Caco-2 (cell line): ENCODE measurements around the gene ATAD3A. TPM values are rescaled to one million over a fixed set of nuclear protein-coding genes. Genes with fewer than 3 reads are reported as not detected.
"Not testable (repeated sequence)": the region's sequence is repeated elsewhere in the genome, so short reads cannot be mapped to it uniquely, and the experiment has no call there.

Experiments
- BruUV-seq: library from RNA; stranded (reverse); fragments of 400-500 nt; replicated peaks from 2 replicates; lab custom pipeline; 2021; lab: Mats Ljungman, UMichigan
- CTCF ChIA-PET: fragments of 300-600 bp; sonication (Branson Sonifier 250); formaldehyde crosslinking; loops from one replicate; lab custom pipeline; 2022; ENCODE audit warnings: antibody characterized with exemption; lab: Charles Lee
- POLR2A ChIA-PET: fragments of 300-600 bp; sonication (Branson Sonifier 250); formaldehyde crosslinking; loops from one replicate; lab custom pipeline; 2022; ENCODE audit warnings: antibody characterized with exemption; lab: Charles Lee
- DNase-seq, 2 experiments: peaks; one replicate each; pipeline versions ENCODE4 v3.0.0 to v3.0.0-alpha.2; 2020 to 2022
- H3K27me3 ChIP-seq: replicated peaks from 2 replicates; pipeline ENCODE4 v1.6.0; 2011; ENCODE audit warnings: low read length; ENCODE audit not compliant: control insufficient read depth, insufficient read depth
- H3K36me3 ChIP-seq: 2 replicates; pipeline ENCODE4 v1.5.1; 2011; ENCODE audit warnings: low read length; ENCODE audit not compliant: control insufficient read depth, insufficient read depth
- H3K4me1 ChIP-seq: fragments of 250-450 bp; sonication (Bioruptor Pico); 2 replicates; pipeline ENCODE4 v1.5.1; 2020; ENCODE audit warnings: mild to moderate bottlenecking
- H3K4me3 ChIP-seq: 2 replicates; pipeline ENCODE4 v1.5.1; 2011; ENCODE audit warnings: low read depth, mild to moderate bottlenecking, control low read depth, low read length
- H3K9me3 ChIP-seq: fragments of 250-450 bp; sonication (Bioruptor Pico); 2 replicates; pipeline ENCODE4 v1.5.1; 2020; ENCODE audit warnings: mild to moderate bottlenecking, moderate library complexity
- H3K27ac Mint-ChIP-seq: one replicate; pipeline ENCODE4 v1.8.0; 2022; ENCODE audit warnings: mixed read lengths; ENCODE audit not compliant: unreplicated experiment
- H3K27me3 Mint-ChIP-seq: one replicate; pipeline ENCODE4 v1.8.0; 2022; ENCODE audit warnings: mixed read lengths; ENCODE audit not compliant: insufficient read depth, unreplicated experiment
- H3K36me3 Mint-ChIP-seq: one replicate; pipeline ENCODE4 v1.8.0; 2022; ENCODE audit warnings: mild to moderate bottlenecking, mixed read lengths; ENCODE audit not compliant: insufficient read depth, unreplicated experiment
- H3K4me1 Mint-ChIP-seq: one replicate; pipeline ENCODE4 v1.8.0; 2022; ENCODE audit warnings: low read depth, mixed read lengths; ENCODE audit not compliant: unreplicated experiment
- H3K4me3 Mint-ChIP-seq: one replicate; pipeline ENCODE4 v1.8.0; 2022; ENCODE audit warnings: mild to moderate bottlenecking, moderate library complexity, mixed read lengths; ENCODE audit not compliant: unreplicated experiment
- H3K9me3 Mint-ChIP-seq: one replicate; pipeline ENCODE4 v1.8.0; 2022; ENCODE audit warnings: mixed read lengths; ENCODE audit not compliant: unreplicated experiment
- intact Hi-C: fragments of 100-400 bp; cut with micrococcal nuclease; formaldehyde crosslinking; loops from one replicate; pipeline ENCODE4 v1.10.0; 2022; ENCODE audit not compliant: unreplicated experiment
- total RNA-seq: library from RNA; stranded (reverse); gene quantifications from 2 replicates; pipeline ENCODE4 v1.2.3, GENCODE V29; 2022
- TF ChIP-seq, protein P1 (sequence below), 2 experiments: fragments of 200-600 bp in 1 of 2; IDR thresholded peaks; 1 replicate in 1 of 2; 2 replicates in 1 of 2; pipeline versions ENCODE4 v1.5.1 to v1.8.0; 2011 to 2022; ENCODE audit warnings: antibody characterized with exemption in 1 of 2, control low read depth in 1 of 2, inconsistent platforms in 1 of 2, low read depth in 1 of 2, low read length in 1 of 2, mild to moderate bottlenecking in 1 of 2, moderate library complexity in 1 of 2; ENCODE audit not compliant: insufficient read depth in 1 of 2, severe bottlenecking in 1 of 2, unreplicated experiment in 1 of 2

ATAD3A gene
- total RNA-seq, 1 experiment from 2014 or later, result 58.6 TPM

- H3K27me3 Mint-ChIP-seq, H3K9me3 ChIP-seq, H3K4me1 ChIP-seq, H3K4me1 Mint-ChIP-seq, H3K9me3 Mint-ChIP-seq, H3K27me3 ChIP-seq, H3K36me3 ChIP-seq: not testable (repeated sequence)
- peak overlapping the region; percentile 25 for H3K4me3 ChIP-seq
- Mint-ChIP-seq H3K27ac (peak overlapping the region; percentile 88), H3K4me3 (peak overlapping the region; percentile 87), H3K36me3 (peaks cover 13% of the 10 kb centered on the region)
- ChIA-PET POLR2A (interaction anchor here (0.6 to 1.0 kb wide), 3 partner anchors 64 to 213 kb away, joined by 3 to 6 read pairs (median 3); partner anchors contain the start of gene CCNL2), CTCF (interaction anchor here (0.6 to 1.2 kb wide), 4 partner anchors 85 to 274 kb away, joined by 3 to 4 read pairs (median 4); no protein-coding TSS in a partner anchor)
- TF ChIP-seq, protein P1, sequence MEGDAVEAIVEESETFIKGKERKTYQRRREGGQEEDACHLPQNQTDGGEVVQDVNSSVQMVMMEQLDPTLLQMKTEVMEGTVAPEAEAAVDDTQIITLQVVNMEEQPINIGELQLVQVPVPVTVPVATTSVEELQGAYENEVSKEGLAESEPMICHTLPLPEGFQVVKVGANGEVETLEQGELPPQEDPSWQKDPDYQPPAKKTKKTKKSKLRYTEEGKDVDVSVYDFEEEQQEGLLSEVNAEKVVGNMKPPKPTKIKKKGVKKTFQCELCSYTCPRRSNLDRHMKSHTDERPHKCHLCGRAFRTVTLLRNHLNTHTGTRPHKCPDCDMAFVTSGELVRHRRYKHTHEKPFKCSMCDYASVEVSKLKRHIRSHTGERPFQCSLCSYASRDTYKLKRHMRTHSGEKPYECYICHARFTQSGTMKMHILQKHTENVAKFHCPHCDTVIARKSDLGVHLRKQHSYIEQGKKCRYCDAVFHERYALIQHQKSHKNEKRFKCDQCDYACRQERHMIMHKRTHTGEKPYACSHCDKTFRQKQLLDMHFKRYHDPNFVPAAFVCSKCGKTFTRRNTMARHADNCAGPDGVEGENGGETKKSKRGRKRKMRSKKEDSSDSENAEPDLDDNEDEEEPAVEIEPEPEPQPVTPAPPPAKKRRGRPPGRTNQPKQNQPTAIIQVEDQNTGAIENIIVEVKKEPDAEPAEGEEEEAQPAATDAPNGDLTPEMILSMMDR (IDR thresholded peaks at IDR 0.05; ENCODE audit: insufficient read depth in 1 of 2, low read depth in 1 of 2, low read length in 1 of 2, severe bottlenecking in 1 of 2, unreplicated experiment in 1 of 2), result peak in 1 of 2 experiments; percentile 15
- intact Hi-C loops, result loop anchor here (10.0 kb wide), 1 partner anchor 161 kb away; the partner anchor contains the start of gene DVL1
- peak; percentile 59 for DNase-seq
- BruUV-seq, result TSS peak; percentile 84
These were observed 6.6 kb upstream of the ATAD3A start for GRCh38 chr1:1505366-1505798.

DNA sequence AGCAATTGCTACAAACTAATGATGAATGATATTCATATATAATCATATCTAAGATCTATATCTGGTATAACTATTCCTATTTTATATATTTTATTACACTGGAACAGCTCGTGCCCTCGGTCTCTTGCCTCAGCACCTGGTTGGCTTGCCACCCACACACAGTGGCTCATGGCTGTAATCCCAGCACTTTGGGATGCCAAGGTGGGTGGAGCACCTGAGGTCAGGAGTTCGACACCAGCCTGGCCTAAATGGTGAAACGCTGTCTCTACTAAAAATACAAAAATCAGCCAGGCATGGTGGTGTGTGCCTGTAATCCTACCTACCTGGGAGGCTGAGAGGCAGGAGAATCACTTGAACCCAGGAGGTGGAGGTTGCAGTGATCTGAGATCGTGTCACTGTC is 6.2 kb upstream of the ATAD3A start:
- POLR2A ChIA-PET, result interaction anchor here (0.6 kb wide), 2 partner anchors 64 to 214 kb away, joined by 3 read pairs; no protein-coding TSS in a partner anchor
- H3K27me3 ChIP-seq, result not testable (repeated sequence)

DNA sequence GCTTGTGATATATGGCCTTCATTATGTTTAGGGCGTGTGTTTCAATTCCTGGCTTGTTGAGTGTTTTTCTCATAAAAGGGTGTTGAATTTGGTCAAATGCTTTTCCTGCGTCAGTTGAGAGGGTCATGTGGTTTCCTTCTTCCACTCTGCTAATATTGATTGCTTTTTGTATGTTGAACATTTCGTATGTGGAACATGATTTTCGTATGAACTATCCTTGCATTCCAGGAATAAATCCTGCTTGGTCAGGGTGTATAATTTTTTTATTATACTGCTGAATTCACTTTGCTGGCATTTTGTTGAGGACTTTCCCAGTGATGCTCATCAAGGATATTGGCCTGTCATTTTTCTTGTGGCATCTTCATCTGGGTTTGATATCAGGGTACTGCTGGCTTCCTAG is 4.7 kb upstream of the ATAD3A start:
- no peak for DNase-seq
- Mint-ChIP-seq H3K9me3 (no peaks in the 10 kb centered on the region), H3K27me3 (no peaks in the 10 kb centered on the region), H3K36me3 (peaks cover 27% of the 10 kb centered on the region), H3K4me1 (no peaks in the 10 kb centered on the region), H3K27ac (no peak overlapping the region), H3K4me3 (no peak overlapping the region)
- POLR2A ChIA-PET, result no interaction called here
- BruUV-seq, result no TSS peak
- CTCF ChIA-PET, result interaction anchor here (0.6 kb wide), 1 partner anchor 66 kb away, joined by 3 read pairs; no protein-coding TSS in a partner anchor
- Histone ChIP-seq H3K4me3 (no peak overlapping the region), H3K36me3 (no peaks in the 10 kb centered on the region), H3K27me3 (no peaks in the 10 kb centered on the region), H3K9me3 (no peaks in the 10 kb centered on the region), H3K4me1 (no peaks in the 10 kb centered on the region)
- TF ChIP-seq, protein P1 (IDR thresholded peaks at IDR 0.05; ENCODE audit: insufficient read depth in 1 of 2, low read depth in 1 of 2, low read length in 1 of 2, severe bottlenecking in 1 of 2, unreplicated experiment in 1 of 2), result no peak
- intact Hi-C loops, result loop anchor here (10.0 kb wide), 1 partner anchor 163 kb away; the partner anchor contains the start of gene DVL1

More for the DNA sequence above, 6.2 kb upstream of the ATAD3A start:
- not testable (repeated sequence) for H3K4me3 ChIP-seq, H3K9me3 Mint-ChIP-seq, H3K36me3 ChIP-seq, BruUV-seq, H3K4me1 ChIP-seq, H3K27me3 Mint-ChIP-seq, H3K4me1 Mint-ChIP-seq, H3K9me3 ChIP-seq, DNase-seq
- intact Hi-C loops, result loop anchor here (10.0 kb wide), 1 partner anchor 161 kb away; the partner anchor contains the start of gene DVL1
- peak overlapping the region; percentile 88 for H3K27ac Mint-ChIP-seq
- peaks cover 14% of the 10 kb centered on the region for H3K36me3 Mint-ChIP-seq
- CTCF ChIA-PET, result interaction anchor here (0.6 to 1.2 kb wide), 4 partner anchors 85 to 275 kb away, joined by 3 to 4 read pairs (median 4); no protein-coding TSS in a partner anchor
- peak overlapping the region; percentile 87 for H3K4me3 Mint-ChIP-seq

- H3K9me3 ChIP-seq, H3K27me3 Mint-ChIP-seq, DNase-seq, CTCF ChIA-PET, H3K36me3 ChIP-seq, H3K4me3 ChIP-seq, H3K4me1 ChIP-seq, POLR2A ChIA-PET, H3K4me3 Mint-ChIP-seq, BruUV-seq, H3K4me1 Mint-ChIP-seq, H3K27me3 ChIP-seq, H3K9me3 Mint-ChIP-seq, H3K27ac Mint-ChIP-seq: not testable (repeated sequence)
- H3K36me3 Mint-ChIP-seq, result peaks cover 22% of the 10 kb centered on the region
- intact Hi-C loops, result loop anchor here (10.0 kb wide), 1 partner anchor 164 kb away; the partner anchor contains the start of gene DVL1
These were observed 3.0 kb upstream of the ATAD3A start for GRCh38 chr1:1508775-1509464.

GRCh38 chr1:1509465-1509850 is 2.5 kb upstream of the ATAD3A start:
- H3K27me3 ChIP-seq, BruUV-seq, H3K4me3 Mint-ChIP-seq, H3K4me1 ChIP-seq, H3K4me1 Mint-ChIP-seq, H3K27ac Mint-ChIP-seq, POLR2A ChIA-PET, H3K9me3 Mint-ChIP-seq, H3K36me3 ChIP-seq, H3K27me3 Mint-ChIP-seq, H3K4me3 ChIP-seq, DNase-seq, H3K9me3 ChIP-seq: not testable (repeated sequence)
- CTCF ChIA-PET, result interaction anchor here (0.6 kb wide), 1 partner anchor 63 kb away, joined by 3 read pairs; no protein-coding TSS in a partner anchor
- intact Hi-C loops, result loop anchor here (10.0 kb wide), 1 partner anchor 165 kb away; the partner anchor contains the start of gene DVL1
- H3K36me3 Mint-ChIP-seq, result peaks cover 22% of the 10 kb centered on the region
